ENCODE results near the gene CELF2.

CELF2 gene

GRCh38 chr10:11255796-11256444 is 238.2 kb downstream of the CELF2 start:
- no peak for DNase-seq

GRCh38 chr10:11256896-11257295 is 239.2 kb downstream of the CELF2 start:
- DNase-seq, result no peak

GRCh38 chr10:11257440-11258090 is 239.9 kb downstream of the CELF2 start:
- no peak for DNase-seq

- no peak for DNase-seq
Measured at GRCh38 chr10:11260170-11260569, 242.5 kb downstream of the CELF2 start.

- no peak for DNase-seq
Measured at GRCh38 chr10:11261143-11261542, 243.5 kb downstream of the CELF2 start.

- DNase-seq, result no peak
Measured at GRCh38 chr10:11261687-11262493, 244.2 kb downstream of the CELF2 start.

GRCh38 chr10:11262494-11263345 is 245.0 kb downstream of the CELF2 start:
- no peak for DNase-seq

GRCh38 chr10:11263767-11264166 is 246.1 kb downstream of the CELF2 start:
- no peak for DNase-seq

- DNase-seq, result no peak
Measured at GRCh38 chr10:11264296-11265048, 246.8 kb downstream of the CELF2 start.

- no peak for DNase-seq
Measured at GRCh38 chr10:11265484-11265883, 247.8 kb downstream of the CELF2 start.

- DNase-seq, result no peak
Measured at GRCh38 chr10:11266426-11266825, 248.8 kb downstream of the CELF2 start.

- DNase-seq, result peak; percentile 88
Measured at GRCh38 chr10:11270135-11270857, 252.6 kb downstream of the CELF2 start.

GRCh38 chr10:11270858-11271179 is 253.1 kb downstream of the CELF2 start:
- no peak for DNase-seq

GRCh38 chr10:11272915-11273389 is 255.3 kb downstream of the CELF2 start:
- DNase-seq, result no peak

GRCh38 chr10:11274452-11274851 is 256.8 kb downstream of the CELF2 start:
- no peak for DNase-seq

GRCh38 chr10:11275651-11276050 is 258.0 kb downstream of the CELF2 start:
- DNase-seq, result no peak

GRCh38 chr10:11276449-11276990 is 258.8 kb downstream of the CELF2 start:
- no peak for DNase-seq

- no peak for DNase-seq
Measured at GRCh38 chr10:11279314-11279713, 261.6 kb downstream of the CELF2 start.

GRCh38 chr10:11280187-11280932 is 262.7 kb downstream of the CELF2 start:
- DNase-seq, result no peak

- DNase-seq, result no peak
Measured at GRCh38 chr10:11282156-11282555, 264.5 kb downstream of the CELF2 start.

Measured in right hindlimb (tissue), 1 donor.